T-helper 1 cell (primary cell): Measurements from ENCODE around the gene IFNA14.
"Not testable (repeated sequence)": the region's sequence is repeated elsewhere in the genome, so short reads cannot be mapped to it uniquely, and the experiment has no call there.

Experiments
- DNase-seq, 5 donors: peaks; one replicate each; pipeline ENCODE4 v3.0.0-alpha.2; 2012 to 2020

The IFNA14 gene

DNA sequence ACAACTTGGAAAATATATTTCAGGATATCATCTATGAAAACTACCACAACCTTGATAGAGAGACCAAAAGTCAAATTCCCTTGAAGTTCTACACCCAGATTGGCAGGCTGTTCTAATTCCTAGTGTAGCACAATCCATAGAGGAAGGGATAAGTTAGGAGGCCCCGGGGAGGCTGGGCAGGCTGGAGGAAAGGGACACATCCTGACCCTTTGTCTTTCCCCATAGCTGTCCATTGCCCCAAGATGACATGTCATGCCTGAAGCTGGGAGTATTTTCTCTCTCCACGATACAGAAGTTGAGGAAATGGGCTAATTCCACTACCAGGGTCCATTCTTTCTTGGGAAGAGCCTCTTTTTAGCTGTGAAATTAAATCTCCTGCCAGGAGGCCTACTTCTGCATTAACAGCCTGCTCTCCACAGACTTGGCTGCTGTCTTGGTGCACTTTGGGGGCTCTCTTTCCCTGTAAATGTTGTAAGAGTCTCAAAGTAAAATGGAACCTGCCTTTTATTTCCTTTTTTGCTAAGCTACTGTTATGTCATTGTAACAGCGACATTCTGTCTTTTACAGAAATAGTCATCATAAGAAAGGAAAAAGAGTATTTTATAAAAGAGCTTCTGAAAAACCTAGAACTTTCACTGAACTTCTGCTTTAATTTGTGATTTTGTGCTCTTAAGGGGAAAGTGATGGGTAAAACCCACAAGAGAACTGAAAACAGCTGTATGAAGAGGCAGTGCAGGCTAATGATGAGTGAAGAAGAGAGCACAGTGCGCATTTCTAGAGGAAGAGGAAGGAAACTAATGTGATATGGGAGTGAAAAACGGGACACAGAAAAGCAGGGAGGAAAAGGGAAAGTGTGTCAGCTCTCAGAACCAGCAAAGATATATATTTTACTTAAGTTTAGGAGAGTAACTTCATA lies 26.1 kb downstream of the IFNA14 start:
- not testable (repeated sequence) for DNase-seq

DNA sequence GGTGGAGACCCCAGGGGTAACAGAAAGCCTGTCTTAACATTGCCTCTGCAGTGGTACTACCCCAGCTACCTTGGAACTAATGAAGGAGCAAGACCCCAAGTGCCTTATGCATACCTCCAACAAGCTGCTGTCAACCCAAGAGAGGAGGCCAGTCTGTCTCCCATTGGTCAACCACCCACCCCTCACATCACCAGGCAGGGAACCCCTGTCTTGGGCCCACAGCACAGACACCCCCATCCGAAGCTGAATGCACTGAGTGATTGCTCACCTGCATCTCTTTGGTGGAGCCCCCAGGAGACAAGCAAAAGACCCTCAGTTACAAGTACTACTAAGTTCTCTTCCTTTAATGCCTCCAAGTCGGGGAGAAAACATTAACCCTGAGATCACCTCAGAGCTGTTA lies 27.6 kb downstream of the IFNA14 start:
- DNase-seq, result not testable (repeated sequence)

- DNase-seq, result not testable (repeated sequence)
Measured at GRCh38 chr9:21210782-21211181, 29.0 kb downstream of the IFNA14 start.

DNA sequence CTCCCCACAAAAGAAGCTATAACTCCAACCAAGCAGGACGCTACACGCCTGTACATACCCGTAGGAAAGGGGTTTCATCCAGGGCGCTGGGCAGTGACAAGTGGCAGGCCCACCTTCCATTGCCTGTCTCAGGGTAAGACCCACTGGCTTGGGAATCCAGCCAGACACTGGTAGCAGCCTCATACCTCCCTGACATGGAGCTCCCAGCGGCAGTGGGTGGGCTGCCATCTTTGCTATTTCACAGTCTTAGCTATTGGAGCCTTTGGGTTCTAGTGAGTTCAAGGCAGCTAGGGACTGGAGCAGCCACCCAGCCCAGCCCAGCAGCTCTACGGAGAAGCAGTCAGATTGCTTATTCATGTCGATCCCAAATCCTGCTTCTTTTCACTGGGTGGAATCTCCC lies 29.5 kb downstream of the IFNA14 start:
- DNase-seq, result no peak

GRCh38 chr9:21207043-21207442 lies 32.8 kb downstream of the IFNA14 start, which contains the start of gene IFNA10:
TSS of gene IFNA10 (minus strand) at chr9:21207143. CDS start at chr9:21207097, 46 bp downstream.
- DNase-seq, result not testable (repeated sequence)

- no peak for DNase-seq
Measured at GRCh38 chr9:21205204-21205603, 34.6 kb downstream of the IFNA14 start.

DNA sequence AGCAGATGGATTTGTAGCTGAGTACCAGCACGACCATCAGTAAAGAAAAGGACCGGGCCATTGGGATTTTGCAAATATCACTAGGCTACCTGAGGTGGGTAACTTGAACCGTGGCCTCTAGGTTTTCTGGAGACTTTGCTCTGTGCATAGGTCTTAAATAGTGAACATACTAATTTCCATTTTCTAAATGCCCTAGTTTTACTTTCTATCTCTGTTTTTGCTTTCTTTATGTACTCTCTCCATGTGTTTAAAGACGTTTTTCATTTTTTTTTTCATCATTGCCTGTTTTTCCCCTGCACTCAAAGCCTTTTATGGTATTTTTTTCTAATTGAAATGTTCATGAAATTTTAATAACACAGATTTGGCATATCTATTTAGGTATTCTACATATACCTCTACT lies 37.7 kb downstream of the IFNA14 start, which contains the start of gene IFNA7:
Gene IFNA7, minus strand, starts transcription at position 101 of the 400 bp plus-strand sequence. Its CDS starts 40 bp downstream, at position 61.
- DNase-seq, result not testable (repeated sequence)

GRCh38 chr9:21194867-21195776 lies 44.7 kb downstream of the IFNA14 start:
- DNase-seq, result peak in 2 of 5 donors; percentile 8 to 14
